GM21447 (cell line): ENCODE data around the gene RGS16.

Experiments used
- ATAC-seq: cut with Tn5 transposase; IDR thresholded peaks from one replicate; pipeline ENCODE4 v1.9.1; 2021; ENCODE audit not compliant: unreplicated experiment

RGS16 gene

DNA sequence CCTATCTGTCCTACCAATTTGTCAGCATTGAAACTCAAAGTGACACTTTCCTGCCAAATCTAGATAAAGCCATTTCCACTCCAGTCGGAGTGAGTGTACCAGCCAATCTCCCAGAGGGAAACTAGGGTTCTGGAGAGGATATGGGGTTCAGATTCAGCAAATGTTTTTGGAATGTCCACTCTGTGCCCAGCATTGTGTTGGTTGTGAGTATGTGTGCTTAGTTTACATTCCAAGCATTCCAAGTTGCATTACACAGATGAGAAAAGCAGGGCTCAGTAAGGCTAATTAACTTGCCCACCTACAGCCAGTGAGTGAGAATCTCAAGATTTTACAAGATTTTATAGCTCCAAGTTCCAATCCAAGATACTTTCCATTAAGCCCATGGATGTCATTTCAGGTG, 26.4 kb upstream of the RGS16 start:
- no peak for ATAC-seq

DNA sequence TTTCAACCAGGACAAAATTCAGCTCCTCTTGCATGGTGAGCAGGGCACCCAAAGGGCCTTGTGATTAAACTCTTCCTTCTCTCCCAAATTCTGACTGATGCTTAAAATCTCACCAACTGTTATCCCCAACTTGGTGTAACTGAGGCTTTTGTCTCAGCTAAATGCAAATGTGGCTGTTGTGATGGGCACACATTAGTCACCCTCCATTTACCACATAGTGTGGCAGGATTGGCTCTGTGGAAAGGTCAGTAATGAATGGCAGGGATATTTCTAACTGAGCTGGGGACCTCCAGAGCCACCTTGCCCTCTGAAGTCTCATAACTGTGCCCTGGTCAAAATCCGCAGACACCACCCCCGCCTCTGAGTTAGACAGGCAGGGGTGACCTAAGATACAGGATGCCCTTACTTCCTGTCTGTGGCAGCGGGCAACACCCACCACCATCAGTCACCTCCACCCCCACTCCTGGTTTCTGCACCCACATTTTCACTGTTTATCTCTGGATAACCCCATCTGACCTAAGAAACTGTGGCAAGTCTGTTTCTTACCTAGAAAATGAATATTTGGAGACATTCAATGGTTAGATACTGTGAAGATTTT, 25.4 kb upstream of the RGS16 start:
- ATAC-seq, result no peak

DNA sequence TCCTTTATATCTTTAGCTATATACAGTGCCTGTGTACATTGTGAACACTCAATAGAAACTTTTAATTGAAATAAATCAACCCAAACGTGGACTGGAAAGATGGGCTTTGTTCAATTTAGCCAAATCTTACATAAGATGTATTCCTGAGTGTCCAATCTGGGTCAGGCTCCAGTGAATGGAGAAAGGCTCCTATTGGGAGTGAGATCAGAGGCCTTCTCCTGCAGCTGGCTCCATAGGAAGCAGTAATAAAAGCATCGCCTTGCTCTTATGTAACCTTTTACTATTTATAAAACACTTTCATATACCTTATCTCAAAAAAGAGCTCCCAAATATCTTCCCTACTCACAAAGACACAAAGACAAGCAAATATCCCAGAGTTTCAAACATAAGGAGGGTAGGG, 24.9 kb upstream of the RGS16 start:
- no peak for ATAC-seq

DNA sequence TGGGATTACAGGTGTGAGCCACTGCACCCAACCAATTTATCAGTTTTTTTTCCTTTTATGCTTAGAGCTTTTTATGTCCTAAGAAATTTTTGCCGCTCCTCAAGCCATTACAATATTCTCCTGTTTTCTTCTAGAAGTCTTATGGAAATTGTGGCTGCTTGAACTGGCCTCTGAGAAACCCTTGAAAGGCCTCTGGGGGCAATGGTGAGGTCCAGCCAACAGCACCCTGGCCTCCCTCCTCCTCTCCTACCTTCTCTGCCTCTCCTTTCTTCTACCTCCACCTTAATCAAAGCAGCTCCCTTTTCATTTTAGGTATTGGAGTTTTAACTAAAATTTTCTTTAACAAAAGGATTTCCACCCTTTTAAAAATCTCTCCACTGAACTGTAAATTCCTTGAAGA, 24.5 kb upstream of the RGS16 start:
- no peak for ATAC-seq

DNA sequence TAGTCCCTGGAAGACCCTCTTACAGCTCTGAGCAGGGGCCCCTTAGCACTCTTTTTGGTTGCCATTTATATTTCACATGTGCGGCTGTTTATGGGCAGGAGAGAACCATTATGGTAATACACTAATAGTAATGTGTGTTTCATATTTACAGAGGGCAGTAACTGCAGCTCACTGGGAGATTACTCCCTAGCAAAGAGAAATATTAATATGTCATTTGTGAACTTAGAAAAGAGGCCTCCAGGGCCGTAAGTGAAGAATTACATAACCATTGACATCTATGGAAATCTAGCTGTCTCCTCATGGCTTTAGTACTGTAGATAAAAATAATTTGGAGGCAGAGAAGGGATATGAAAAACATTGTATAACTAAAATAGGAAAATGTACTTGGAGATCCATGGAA, 23.4 kb upstream of the RGS16 start:
- no peak for ATAC-seq

DNA sequence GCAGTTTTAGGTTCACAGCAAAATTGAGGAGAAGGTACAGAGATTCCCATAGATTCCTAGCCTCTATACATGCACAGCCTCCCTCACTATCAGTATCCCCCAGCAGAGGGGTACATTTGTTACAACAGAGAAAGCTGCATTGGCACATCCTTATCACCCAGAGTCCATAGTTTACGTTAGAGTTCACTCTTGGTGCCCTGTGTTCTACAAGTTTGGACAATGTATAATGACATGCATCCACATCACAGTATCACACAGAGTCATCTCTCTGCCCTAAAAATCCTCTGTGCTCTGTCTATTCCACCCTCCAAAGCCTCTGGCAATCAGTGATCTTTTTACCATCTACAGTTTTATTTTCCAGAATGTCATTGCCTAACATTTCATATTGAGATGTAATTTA, 22.3 kb upstream of the RGS16 start:
- no peak for ATAC-seq

DNA sequence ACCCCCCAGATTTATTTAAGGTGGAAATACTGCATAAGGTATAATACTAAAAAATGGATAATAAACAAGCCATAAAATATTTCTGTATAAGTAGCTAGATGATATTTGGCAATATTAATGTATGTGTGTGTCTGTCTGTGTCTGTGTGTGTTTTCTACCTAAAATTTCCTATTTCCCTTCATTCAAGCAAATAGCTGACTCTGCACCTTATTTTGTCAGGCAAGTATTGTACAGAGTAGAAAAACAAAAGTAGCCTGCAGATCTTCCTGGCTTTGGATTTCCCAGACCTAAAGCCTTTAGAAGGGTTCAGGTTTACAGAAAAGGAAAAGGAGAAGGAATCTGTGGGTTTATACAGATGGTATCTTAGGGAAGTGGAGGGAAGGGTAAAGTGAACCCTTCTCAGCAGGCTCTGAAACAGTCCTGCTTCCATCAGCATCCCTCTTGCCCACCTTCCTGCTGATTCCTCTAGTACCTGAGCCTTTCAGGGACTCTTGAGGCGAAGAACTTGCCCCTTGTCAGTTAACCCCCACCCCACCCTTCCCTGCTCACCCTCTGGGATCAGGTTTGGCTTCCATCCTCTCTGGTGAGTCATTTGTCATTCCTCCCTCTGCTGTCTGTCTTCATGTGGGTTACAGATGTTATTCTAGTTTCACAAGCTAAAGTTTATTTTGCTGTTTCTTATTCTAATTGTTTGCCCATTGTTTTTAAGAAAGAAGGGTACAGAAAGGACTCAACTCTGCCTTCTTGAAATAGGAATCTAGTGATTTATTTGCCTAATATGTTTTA, 21.7 kb upstream of the RGS16 start:
- ATAC-seq, result no peak

DNA sequence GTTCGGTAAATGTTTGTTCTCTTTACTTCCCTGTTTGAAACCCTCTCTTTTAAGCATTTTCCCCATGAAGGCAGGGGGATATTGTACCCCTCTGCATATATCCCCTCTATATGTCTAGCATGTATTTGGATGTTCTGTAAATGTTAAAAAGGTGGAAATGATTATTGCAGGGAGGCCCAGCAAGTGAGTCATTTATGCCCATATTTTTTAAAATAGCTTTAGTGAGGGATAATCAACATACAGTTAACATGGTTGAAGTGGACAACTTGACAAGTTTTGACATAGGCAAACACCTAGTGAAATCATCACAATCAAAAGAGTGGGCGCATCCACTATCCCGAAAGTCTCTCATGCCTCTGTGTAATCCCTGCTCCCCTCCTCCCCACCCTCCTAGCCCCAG, 20.8 kb upstream of the RGS16 start:
- ATAC-seq, result no peak

DNA sequence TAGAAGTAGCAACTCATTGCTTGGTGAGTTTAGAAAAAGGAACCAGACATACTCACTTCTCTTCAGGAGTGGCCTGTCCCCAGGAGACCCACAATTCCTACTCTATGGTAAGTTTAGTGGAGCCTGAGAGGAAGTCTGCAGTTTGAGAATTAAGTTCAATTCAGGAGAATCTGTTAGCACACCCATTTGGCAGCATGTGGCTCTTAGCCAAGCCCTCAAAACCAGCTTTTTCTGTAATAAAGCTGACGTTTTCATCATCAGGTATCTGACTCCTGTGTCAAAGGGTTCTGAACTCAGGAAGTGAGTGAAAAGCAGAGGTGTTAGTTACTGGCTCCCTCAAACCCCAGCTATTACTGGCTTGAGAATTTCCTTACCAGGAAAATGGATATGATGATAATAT, 20.4 kb upstream of the RGS16 start:
- ATAC-seq, result no peak

DNA sequence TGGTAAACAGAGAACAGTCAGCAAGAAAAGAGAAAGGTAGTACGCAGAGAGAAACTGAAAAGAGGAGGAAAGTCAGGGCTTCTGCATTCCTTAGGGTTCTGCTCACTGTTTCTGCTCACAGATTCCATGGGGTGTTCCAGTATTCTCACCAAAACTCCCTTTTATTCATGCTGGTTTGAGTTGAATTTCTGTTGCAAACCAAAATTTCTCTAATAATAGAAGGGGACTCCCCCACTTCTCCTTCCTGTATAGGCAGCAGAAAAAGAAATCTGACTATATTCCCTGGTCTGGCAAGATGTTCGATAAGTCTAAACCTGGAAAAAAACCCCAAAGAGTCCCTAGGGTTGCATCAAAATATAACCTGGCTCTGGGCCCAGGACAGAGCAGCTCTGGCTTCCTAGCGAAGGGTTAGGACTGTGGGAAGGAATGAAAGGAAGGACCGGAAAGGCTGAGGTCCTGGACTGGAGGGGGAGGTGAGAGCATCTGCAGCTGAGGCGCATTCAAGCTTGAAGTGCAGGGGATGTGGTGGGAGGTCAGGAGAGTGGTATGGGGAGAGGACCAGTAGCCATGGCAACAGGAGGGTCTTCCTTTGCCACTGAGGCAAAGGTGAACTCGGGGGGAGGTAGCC, 18.8 kb upstream of the RGS16 start:
- ATAC-seq, result peak; percentile 66

DNA sequence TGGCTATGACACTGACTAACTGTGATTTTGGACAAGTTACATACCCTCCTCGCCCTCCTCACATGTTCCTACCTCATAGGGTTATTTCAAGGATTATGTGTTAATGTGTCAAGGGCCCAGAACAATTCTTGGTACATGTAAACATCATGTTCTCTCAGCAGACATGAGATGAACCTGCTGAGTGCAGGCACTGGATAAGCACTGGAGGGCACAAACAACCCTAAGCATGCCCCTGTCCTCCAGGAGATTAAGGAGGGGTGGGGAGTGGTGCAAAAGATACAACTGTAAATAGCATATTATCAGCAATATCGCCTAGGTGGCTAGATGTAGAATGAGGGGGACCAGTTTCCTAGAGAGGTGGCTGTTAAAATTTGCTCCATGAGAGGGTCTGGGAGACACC, 17.7 kb upstream of the RGS16 start:
- no peak for ATAC-seq

DNA sequence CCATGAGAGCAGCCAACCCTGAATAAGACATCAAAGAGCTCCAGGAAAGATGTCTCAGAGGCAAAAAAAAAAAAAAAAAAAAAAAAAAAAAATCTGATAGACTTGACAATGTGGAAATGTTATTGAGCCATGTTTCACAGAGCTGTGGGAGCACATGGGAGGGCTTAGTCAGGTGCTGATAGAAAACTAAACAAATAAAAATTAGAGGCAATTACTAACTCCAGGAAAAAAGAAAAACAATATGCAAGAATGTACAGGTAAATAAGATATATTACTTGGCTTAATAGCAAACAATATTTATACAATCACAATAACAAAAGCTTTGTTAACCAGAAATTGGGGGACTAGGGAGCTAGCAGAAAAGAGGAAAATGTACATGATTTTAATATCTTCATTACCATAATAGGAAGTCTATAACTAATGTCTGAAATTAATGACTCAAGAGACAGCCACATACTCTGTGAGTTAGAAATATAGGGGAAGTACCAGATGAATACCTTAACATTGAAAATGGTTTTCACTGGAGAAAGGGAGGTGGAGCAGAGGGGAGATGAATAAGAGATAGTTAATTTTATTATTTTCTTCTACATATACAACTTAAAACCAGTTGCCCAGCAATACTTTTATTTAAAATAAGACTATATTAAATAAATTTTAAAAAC, 16.9 kb upstream of the RGS16 start:
- no peak for ATAC-seq

DNA sequence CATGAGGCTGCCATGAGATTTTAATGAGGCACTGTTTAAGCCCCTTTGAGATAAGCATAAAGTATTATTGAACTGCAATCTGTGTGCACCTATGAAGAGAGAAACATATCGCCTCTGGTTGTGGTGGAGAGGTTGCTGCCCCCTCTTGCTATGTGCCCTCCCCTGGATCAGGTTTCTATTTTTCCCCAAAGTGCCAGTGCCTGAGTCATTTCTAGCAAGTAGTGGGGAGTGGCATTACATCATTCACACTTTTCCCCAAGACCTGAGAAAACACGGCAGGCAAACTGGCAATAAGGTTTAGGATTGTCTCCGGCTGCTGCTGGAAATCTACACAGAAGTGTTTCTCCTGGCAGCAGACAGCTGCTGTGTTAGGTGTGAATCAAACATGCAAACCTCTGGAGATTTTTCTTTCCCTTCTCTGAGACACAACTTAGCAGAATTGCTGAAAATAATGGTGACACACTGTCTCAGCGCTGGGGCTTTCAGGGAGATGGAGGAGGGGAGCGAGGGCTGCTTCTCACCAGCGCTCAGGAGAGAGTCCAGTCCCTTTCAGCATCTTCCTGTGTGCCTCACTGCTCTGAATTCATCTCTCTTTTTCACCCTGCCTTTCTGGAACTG, 13.7 kb upstream of the RGS16 start:
- ATAC-seq, result no peak

DNA sequence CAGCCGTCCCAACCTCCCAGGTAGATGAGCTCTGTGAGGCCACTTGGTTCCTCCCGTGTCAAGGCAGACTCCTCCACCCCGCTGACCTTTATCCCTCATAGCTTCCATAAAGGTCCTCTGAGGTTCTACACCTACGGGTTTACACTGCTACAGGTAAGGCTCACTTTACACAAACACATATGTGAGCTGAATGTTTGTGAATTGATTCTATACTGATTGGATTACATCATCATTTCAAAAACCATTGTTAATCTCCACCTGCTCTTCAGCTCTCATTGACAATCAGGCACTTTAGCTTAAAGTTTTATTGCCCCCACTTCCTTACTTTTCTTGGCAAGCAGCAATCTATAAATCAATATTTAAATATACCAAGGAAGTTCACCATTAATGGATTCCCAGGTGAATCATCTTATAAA, 12.8 kb upstream of the RGS16 start:
- no peak for ATAC-seq

DNA sequence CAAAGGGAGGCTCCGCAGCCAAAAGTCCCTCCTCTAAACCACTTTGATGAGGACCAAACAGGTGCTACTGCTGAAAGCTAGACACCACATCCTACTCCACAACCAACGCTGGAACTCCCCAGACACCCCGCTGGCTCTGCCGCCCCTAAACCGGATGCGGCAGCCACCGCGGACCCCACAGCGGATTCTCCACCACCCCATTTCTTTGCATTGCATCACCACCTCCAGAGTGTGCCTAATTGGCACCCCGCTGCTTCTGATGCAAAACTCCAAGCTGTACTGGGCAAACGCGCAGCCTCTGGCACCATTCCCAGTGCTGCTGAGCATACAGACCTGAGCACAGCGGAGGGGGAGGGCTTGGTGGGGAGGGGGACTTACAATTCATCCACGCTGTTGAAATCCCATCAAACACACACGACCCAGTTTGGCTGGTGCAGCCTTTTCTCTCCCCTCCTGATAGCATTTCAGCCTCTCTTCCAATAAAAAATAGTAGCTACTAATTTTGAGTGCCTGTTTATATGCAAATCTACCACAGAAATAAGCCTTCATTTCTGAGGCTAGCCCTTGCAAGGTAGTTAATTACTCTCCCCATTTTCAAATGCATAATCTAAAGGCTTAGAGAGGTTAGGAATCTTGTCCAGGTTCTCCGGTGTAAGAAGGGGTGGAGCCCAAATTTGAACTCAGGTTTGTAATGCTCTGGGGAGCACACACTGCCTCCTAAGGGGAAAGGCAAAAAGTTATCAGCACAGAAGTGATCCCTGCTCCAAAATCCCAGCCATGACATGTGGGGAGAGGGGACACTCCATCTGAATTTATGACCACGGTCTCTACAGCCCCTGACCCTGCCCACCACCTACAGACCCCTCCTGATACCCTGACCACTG, 12.2 kb upstream of the RGS16 start:
- ATAC-seq, result peak; percentile 76

DNA sequence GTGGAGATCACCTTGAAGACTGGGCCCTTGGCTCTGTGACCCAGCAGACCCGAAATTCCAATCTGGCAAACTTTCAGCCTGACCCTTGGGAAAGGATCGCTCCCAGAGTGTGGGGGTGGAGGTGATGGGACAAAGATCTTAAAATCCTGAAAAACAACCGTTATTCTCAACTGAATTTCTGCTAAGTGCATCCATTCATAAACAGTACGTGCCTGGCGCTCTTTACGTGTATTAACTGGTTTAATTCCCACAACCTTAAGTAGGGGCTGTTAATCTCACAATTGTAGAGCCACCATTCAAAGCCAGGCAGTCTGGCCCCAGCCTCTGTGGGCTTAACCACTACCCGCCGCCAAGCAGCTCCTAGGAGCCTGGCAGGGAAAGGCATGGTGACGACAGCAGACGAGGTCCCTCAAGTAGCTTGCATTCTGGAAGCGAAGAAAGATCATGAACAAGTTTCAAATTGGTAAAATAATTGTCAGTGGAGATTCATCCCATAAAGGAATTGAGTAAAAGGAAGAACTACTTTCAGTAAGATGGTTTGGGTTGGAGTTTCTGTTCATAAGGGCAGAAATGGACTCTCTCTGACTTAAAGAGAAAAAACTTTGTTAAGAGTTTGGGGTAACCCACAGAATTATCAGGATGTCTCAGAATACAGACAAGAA, 11.4 kb upstream of the RGS16 start:
- peak; percentile 29 for ATAC-seq

DNA sequence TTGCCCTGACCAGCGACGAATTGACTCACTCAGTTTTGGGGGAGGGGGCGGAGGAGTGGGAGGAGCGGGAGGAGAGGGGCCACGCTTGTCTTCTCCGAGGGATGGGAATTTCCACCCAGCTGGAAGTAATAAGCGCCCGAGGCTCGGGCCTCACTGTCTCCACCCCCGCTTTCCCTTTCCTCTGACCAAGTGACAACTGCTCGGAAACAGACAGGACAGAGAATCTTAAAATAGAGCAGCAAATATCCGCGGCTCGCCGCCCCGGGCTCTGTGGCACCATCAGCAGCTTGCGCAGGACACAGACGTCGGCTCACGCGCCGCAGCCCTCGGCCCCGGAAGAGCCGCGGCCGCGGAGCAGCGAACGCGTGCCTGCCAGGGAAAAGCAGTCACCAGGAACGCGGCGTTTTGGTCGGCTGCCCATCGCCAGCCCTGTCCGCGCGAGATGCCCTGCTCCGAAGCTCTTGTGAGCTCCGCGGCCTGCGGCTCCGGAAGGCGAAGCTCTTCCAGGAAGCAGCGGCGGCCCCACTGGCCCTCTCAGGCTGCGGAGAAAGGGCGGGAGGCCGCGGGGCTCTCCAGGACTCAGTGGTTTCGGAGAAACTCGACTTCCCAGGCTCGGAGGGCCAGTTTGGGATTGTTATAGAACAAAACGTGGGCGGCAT, 10.7 kb upstream of the RGS16 start:
- peak; percentile 34 for ATAC-seq

DNA sequence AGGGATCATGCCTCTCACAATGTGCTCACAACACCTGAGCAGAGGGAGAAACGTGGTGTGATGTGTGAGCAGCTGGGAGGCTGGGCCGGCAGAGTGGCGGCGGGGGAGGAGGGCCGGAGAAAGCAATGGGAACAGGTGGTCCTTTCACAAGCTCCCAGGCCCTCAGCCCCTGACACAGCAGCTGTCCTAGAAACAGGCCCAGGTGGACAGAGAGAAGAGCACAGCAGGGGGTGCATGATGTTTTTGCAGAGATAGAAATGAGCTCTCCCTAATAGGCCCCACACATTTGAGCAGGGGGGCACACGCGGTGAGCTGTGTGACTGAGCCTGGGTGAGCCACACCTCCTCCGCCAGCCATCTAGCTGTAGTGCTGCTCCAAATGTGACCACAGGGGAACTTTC, 7.6 kb upstream of the RGS16 start:
- ATAC-seq, result no peak

DNA sequence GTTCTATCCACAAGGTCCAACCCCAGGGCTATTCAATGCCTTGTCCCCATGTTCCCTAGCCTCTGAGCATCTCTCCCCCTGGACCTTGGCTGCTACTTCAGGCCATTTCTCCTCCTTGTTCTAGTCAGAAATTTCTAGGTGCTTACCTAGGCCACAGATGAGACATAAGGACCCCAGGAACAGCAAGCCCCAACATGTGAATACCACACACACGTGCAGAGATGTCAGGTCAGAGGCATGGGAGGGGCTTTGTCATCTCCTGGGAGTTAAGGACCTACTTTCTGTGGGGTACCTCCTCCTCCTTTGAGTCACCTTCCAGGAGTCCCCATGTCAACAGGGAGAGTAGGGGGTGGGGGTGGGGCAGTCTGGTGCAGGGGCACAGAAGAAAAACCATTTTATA, 7.1 kb upstream of the RGS16 start:
- no peak for ATAC-seq
